Parathyroid adenoma (tissue), 2 donors: Measurements from ENCODE around the gene PAX7.

ENCODE experiments used
- H2AFZ ChIP-seq: fragments of 300-600 bp; sonication (generic); one replicate; pipeline ENCODE4 v1.7.0; 2017; ENCODE audit warnings: antibody characterized with exemption, mild to moderate bottlenecking
- H3K27ac ChIP-seq: fragments of 300-600 bp; sonication (generic); one replicate; pipeline ENCODE4 v1.7.0; 2017
- H3K27me3 ChIP-seq: fragments of 300-600 bp; sonication (generic); one replicate; pipeline ENCODE4 v1.7.0; 2017; ENCODE audit warnings: low read length; ENCODE audit not compliant: control insufficient read depth, insufficient read depth
- H3K36me3 ChIP-seq: fragments of 300-600 bp; sonication (generic); one replicate; pipeline ENCODE4 v1.7.0; 2017; ENCODE audit warnings: low read length; ENCODE audit not compliant: control insufficient read depth, insufficient read depth
- H3K4me1 ChIP-seq: fragments of 300-600 bp; sonication (generic); one replicate; pipeline ENCODE4 v1.7.0; 2017; ENCODE audit warnings: control low read depth
- H3K4me2 ChIP-seq: fragments of 300-600 bp; sonication (generic); one replicate; pipeline ENCODE4 v1.7.0; 2017; ENCODE audit warnings: low read length
- H3K4me3 ChIP-seq: fragments of 300-600 bp; sonication (generic); one replicate; pipeline ENCODE4 v1.7.0; 2017; ENCODE audit warnings: low read depth, low read length
- H3K79me2 ChIP-seq: fragments of 300-600 bp; sonication (generic); one replicate; pipeline ENCODE4 v1.7.0; 2017; ENCODE audit warnings: control low read depth
- H3K9ac ChIP-seq: fragments of 300-600 bp; sonication (generic); one replicate; pipeline ENCODE4 v1.7.0; 2017; ENCODE audit warnings: mild to moderate bottlenecking
- H3K9me3 ChIP-seq: fragments of 300-600 bp; sonication (generic); one replicate; pipeline ENCODE4 v1.7.0; 2017; ENCODE audit warnings: low read length; ENCODE audit not compliant: control insufficient read depth
- CTCF ChIP-seq: fragments of 300-600 bp; sonication (generic); IDR thresholded peaks from one replicate; pipeline ENCODE4 v1.7.0; 2017; ENCODE audit warnings: antibody characterized with exemption, mild to moderate bottlenecking
- donor health status: primary hyperparathyroidism.

PAX7 gene

DNA sequence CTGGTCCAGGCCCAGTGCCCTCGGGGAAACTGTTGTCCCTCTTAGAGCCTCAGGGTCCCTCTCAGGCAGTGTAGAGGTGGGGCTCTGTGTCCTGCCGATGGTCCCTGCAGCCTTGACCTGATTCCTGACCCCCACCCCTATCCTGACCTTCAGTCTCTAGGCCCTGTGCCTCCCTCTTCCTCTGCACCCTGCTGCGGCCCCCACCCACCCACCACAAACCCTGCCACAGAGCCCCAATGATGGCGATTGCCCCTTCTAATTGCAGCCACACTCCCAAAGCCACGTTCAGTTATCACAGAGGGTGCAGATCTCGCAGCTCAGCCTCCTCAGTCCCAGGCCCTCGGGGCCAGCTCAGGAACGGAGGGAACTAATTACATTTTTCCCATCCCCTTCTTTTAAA, 99.7 kb downstream of the PAX7 start:
- no peak overlapping the region for H2AFZ ChIP-seq
- H3K4me1 ChIP-seq: no peaks in the 10 kb centered on the region
- H3K79me2 ChIP-seq: no peaks in the 10 kb centered on the region
- no peaks in the 10 kb centered on the region for H3K9me3 ChIP-seq
- no peaks in the 10 kb centered on the region for H3K36me3 ChIP-seq
- TF ChIP-seq CTCF: no peak
- H3K9ac ChIP-seq: no peak overlapping the region
- no peak overlapping the region for H3K4me3 ChIP-seq
- H3K4me2 ChIP-seq: no peak overlapping the region
- H3K27ac ChIP-seq: no peak overlapping the region
- H3K27me3 ChIP-seq: no peaks in the 10 kb centered on the region

DNA sequence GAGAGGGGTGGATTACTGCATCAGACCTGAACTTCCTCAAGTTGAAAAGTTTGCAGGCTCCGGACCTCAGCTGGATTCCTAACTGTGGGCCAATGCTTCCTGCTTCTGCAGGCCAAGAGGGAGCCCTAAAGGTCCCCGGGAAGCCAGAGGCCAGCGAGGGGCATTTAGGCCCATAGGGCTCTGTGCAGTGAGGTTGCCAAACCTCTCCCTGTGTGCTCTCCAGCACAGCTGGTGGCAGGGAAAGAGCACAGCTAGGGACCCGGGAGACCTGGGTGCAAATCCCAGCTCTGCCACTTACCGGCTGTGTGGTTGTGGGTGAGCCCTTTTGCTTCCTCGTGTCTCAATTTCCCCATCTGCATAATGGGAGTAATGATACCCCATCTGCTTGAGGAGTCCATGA, 100.5 kb downstream of the PAX7 start:
- Histone ChIP-seq H3K4me3 (no peak overlapping the region), H3K9ac (no peak overlapping the region), H3K27me3 (no peaks in the 10 kb centered on the region), H3K9me3 (no peaks in the 10 kb centered on the region), H3K36me3 (no peaks in the 10 kb centered on the region), H3K27ac (no peak overlapping the region), H3K79me2 (no peaks in the 10 kb centered on the region), H3K4me1 (no peaks in the 10 kb centered on the region), H3K4me2 (no peak overlapping the region), H2AFZ (no peak overlapping the region)
- no peak for TF ChIP-seq CTCF

GRCh38 chr1:18731591-18732235, 101.1 kb downstream of the PAX7 start:
- no peak overlapping the region for H2AFZ ChIP-seq
- no peaks in the 10 kb centered on the region for H3K79me2 ChIP-seq
- no peak overlapping the region for H3K4me3 ChIP-seq
- TF ChIP-seq CTCF: no peak
- H3K9me3 ChIP-seq: no peaks in the 10 kb centered on the region
- H3K4me1 ChIP-seq: no peaks in the 10 kb centered on the region
- no peaks in the 10 kb centered on the region for H3K27me3 ChIP-seq
- no peaks in the 10 kb centered on the region for H3K36me3 ChIP-seq
- no peak overlapping the region for H3K4me2 ChIP-seq
- no peak overlapping the region for H3K27ac ChIP-seq
- no peak overlapping the region for H3K9ac ChIP-seq

GRCh38 chr1:18732686-18733085, 102.0 kb downstream of the PAX7 start:
- TF ChIP-seq CTCF: no peak
- Histone ChIP-seq H3K4me3 (no peak overlapping the region), H3K9me3 (no peaks in the 10 kb centered on the region), H3K9ac (no peak overlapping the region), H3K27ac (no peak overlapping the region), H3K4me2 (no peak overlapping the region), H2AFZ (no peak overlapping the region), H3K36me3 (no peaks in the 10 kb centered on the region), H3K4me1 (no peaks in the 10 kb centered on the region), H3K79me2 (no peaks in the 10 kb centered on the region), H3K27me3 (no peaks in the 10 kb centered on the region)

GRCh38 chr1:18734001-18734400, 103.4 kb downstream of the PAX7 start:
- Histone ChIP-seq H3K27me3 (no peaks in the 10 kb centered on the region), H3K4me3 (no peak overlapping the region), H3K79me2 (no peaks in the 10 kb centered on the region), H3K4me1 (no peaks in the 10 kb centered on the region), H3K4me2 (no peak overlapping the region), H3K36me3 (no peaks in the 10 kb centered on the region), H3K9ac (no peak overlapping the region), H3K9me3 (no peaks in the 10 kb centered on the region), H3K27ac (no peak overlapping the region), H2AFZ (no peak overlapping the region)
- TF ChIP-seq CTCF: no peak
